Thyroid gland (tissue), 4 donors: ENCODE data around the gene SLC6A6. TPM values are rescaled to one million over a fixed set of nuclear protein-coding genes. Genes with fewer than 3 reads are reported as not detected.

Experiments used
- DNase-seq, 2 donors: peaks; one replicate each; pipeline ENCODE4 v3.0.0-alpha.2; 2019
- H3K27ac ChIP-seq, 3 donors: fragments of 200-600 bp; sonication (generic); 1 replicate in 2 of 3; 2 replicates in 1 of 3; pipeline ENCODE4 v1.5.1; 2016 to 2019; ENCODE audit warnings: mild to moderate bottlenecking in 1 of 3, moderate library complexity in 1 of 3
- H3K27me3 ChIP-seq: fragments of 200-600 bp; sonication (generic); one replicate; pipeline ENCODE4 v1.5.1; 2019
- H3K36me3 ChIP-seq, 2 donors: fragments of 200-600 bp; sonication (generic); one replicate each; pipeline ENCODE4 v1.5.1; 2016 to 2019
- H3K4me1 ChIP-seq, 2 donors: fragments of 200-600 bp; sonication (generic); one replicate each; pipeline ENCODE4 v1.5.1; 2017 to 2019
- H3K4me3 ChIP-seq, 3 donors: fragments of 200-600 bp; sonication (generic); replicated peaks in 1 of 3; 1 replicate in 2 of 3; 2 replicates in 1 of 3; pipeline ENCODE4 v1.5.1; 2016; ENCODE audit warnings: mild to moderate bottlenecking in 1 of 3
- H3K9me3 ChIP-seq: fragments of 200-600 bp; sonication (generic); one replicate; pipeline ENCODE4 v1.5.1; 2017
- POLR2A ChIP-seq, 2 donors: fragments of 450-650 bp; IDR thresholded peaks; one replicate each; pipeline ENCODE4 v1.6.1; 2017; ENCODE audit warnings: antibody characterized with exemption in 2 of 2, mild to moderate bottlenecking in 2 of 2, moderate library complexity in 1 of 2
- WGBS, 2 donors: methylation state at CpG; one replicate each; pipeline ENCODE4 v1.1.5; 2017; 5-methylcytosine and 5-hydroxymethylcytosine counted together
- intact Hi-C: fragments of 100-400 bp; cut with DNase I; formaldehyde crosslinking; loops from one replicate; pipeline ENCODE4 v1.15.1; 2023
- total RNA-seq, 4 donors: library from RNA; depleted of rRNA; stranded (reverse); fragments of >200 nt; gene quantifications; one replicate each; pipeline ENCODE4 v1.2.3, GENCODE V29; 2016
- TF ChIP-seq, protein P1 (sequence below), 6 experiments: fragments of 200-600 bp in 3 of 6; fragments of 450-650 bp in 3 of 6; sonication (generic) in 3 of 6; IDR thresholded peaks; one replicate each; pipeline ENCODE4 v1.5.1; 2016 to 2019; ENCODE audit warnings: antibody characterized with exemption in 6 of 6, mild to moderate bottlenecking in 2 of 6, inconsistent platforms in 1 of 6, moderate library complexity in 1 of 6

The SLC6A6 gene
- total RNA-seq, 4 donors from 2014 or later = 42.7 to 98.0 (median 72.5) TPM

- 44 to 56% methylated on average over 14 to 16 of the region's 17 CpGs for WGBS, 2 donors
- TF ChIP-seq POLR2A (IDR thresholded peaks at IDR 0.05) = no peak
- TF ChIP-seq, protein P1, sequence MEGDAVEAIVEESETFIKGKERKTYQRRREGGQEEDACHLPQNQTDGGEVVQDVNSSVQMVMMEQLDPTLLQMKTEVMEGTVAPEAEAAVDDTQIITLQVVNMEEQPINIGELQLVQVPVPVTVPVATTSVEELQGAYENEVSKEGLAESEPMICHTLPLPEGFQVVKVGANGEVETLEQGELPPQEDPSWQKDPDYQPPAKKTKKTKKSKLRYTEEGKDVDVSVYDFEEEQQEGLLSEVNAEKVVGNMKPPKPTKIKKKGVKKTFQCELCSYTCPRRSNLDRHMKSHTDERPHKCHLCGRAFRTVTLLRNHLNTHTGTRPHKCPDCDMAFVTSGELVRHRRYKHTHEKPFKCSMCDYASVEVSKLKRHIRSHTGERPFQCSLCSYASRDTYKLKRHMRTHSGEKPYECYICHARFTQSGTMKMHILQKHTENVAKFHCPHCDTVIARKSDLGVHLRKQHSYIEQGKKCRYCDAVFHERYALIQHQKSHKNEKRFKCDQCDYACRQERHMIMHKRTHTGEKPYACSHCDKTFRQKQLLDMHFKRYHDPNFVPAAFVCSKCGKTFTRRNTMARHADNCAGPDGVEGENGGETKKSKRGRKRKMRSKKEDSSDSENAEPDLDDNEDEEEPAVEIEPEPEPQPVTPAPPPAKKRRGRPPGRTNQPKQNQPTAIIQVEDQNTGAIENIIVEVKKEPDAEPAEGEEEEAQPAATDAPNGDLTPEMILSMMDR (IDR thresholded peaks at IDR 0.05) = no peak
- H3K36me3 ChIP-seq = peaks cover 7 to 14% of the 10 kb centered on the region in 2 donors
- peak overlapping the region; percentile 72 to 92 (median 88) for H3K27ac ChIP-seq
- H3K4me3 ChIP-seq = no peak overlapping the region
- DNase-seq = peak; percentile 83 to 84
- H3K4me1 ChIP-seq = peaks cover 45 to 67% of the 10 kb centered on the region in 2 donors
- no peaks in the 10 kb centered on the region for H3K27me3 ChIP-seq
- H3K9me3 ChIP-seq = no peaks in the 10 kb centered on the region
- intact Hi-C loops = no loop called here
Measured at GRCh38 chr3:14451844-14452739, 49.7 kb downstream of the SLC6A6 start.

DNA sequence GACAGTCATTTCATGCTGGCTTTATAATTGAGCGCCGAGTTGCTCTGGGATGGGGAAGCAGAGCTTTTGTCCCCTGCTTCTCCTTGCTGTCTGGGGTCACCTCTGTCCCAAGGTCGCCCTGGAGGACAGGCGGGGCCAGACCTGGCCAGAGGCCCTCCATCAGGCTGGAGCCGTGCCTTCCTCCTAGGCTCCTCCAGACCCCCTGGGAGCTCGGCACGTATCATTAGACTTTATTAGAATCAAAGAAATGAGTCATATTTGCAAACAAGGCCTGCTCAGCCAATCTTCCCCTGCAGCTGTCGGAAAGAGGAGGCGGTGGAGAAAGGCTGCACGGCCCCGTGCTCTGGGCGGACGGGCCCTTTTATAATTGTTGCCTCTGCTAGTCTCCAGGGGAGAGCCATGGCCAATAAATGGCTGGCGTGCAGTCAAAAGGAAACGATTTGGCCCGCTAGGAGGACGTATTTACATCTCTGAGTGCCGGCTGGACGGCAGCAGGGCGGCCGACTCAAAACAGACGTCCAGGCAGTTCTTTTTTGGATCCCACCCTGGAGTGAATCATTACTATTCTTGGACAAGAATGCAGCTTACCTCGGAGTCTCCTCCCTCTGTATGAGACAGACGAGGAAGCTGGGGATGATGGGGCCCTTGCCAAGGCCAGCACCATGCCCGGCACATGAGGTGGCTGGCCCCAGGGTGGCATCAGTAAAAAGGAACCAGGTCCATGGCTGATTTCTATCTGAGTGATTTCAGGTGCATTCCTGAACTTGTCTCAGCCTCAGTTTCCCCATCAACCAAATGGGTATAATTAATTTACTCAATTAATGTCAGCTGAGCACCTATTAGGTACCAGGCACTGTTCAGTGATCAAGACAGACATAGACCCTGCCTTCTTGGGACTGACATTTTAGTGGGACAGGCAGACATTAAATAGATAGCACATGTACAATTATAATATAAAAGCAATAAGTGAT is 50.6 kb downstream of the SLC6A6 start:
- Histone ChIP-seq H3K36me3 (peaks cover 2 to 5% of the 10 kb centered on the region in 2 donors), H3K4me3 (no peak overlapping the region), H3K27ac (peak overlapping the region; percentile 72 to 92 (median 88)), H3K9me3 (no peaks in the 10 kb centered on the region), H3K4me1 (peaks cover 45 to 68% of the 10 kb centered on the region in 2 donors), H3K27me3 (no peaks in the 10 kb centered on the region)
- WGBS, 2 donors = 17 to 24% methylated on average over 23 to 24 of the region's 25 CpGs
- TF ChIP-seq, protein P1 (IDR thresholded peaks at IDR 0.05) = peak in 4 of 6 experiments; percentile 12 to 32 (median 21)
- peak in 1 of 2 donors; percentile 10 for TF ChIP-seq POLR2A (IDR thresholded peaks at IDR 0.05)
- peak; percentile 89 to 91 for DNase-seq
- intact Hi-C loops = no loop called here

- Histone ChIP-seq H3K9me3 (no peaks in the 10 kb centered on the region), H3K4me1 (peaks cover 45 to 62% of the 10 kb centered on the region in 2 donors), H3K27ac (peak overlapping the region; percentile 72 to 92 (median 88)), H3K36me3 (peaks cover 0 to under 1% of the 10 kb centered on the region in 2 donors), H3K27me3 (no peaks in the 10 kb centered on the region), H3K4me3 (no peak overlapping the region)
- TF ChIP-seq, protein P1 (IDR thresholded peaks at IDR 0.05) = no peak
- no peak for TF ChIP-seq POLR2A (IDR thresholded peaks at IDR 0.05)
- DNase-seq = peak in 1 of 2 donors; percentile 59
- intact Hi-C loops = no loop called here
- WGBS, 2 donors = 65 to 68% methylated on average over 22 to 23 of the region's 23 CpGs
Measured at GRCh38 chr3:14453876-14454638, 51.7 kb downstream of the SLC6A6 start.

GRCh38 chr3:14454639-14455310 is 52.4 kb downstream of the SLC6A6 start:
- Histone ChIP-seq H3K9me3 (no peaks in the 10 kb centered on the region), H3K27me3 (no peaks in the 10 kb centered on the region), H3K36me3 (peaks cover 0 to 4% of the 10 kb centered on the region in 2 donors), H3K4me3 (no peak overlapping the region), H3K4me1 (peaks cover 45 to 56% of the 10 kb centered on the region in 2 donors), H3K27ac (peak overlapping the region; percentile 43 to 72 (median 46))
- intact Hi-C loops = no loop called here
- peak in 1 of 2 donors; percentile 29 for DNase-seq
- 71 to 84% methylated on average over 8 of the region's 8 CpGs for WGBS, 2 donors
- TF ChIP-seq, protein P1 (IDR thresholded peaks at IDR 0.05) = no peak
- no peak for TF ChIP-seq POLR2A (IDR thresholded peaks at IDR 0.05)
